Gastrocnemius medialis (tissue), 4 donors: ENCODE data around the gene PPM1G. TPM values are rescaled to one million over a fixed set of nuclear protein-coding genes. Genes with fewer than 3 reads are reported as not detected.
A peak's percentile ranks its signal among the peaks of the same experiment; 100 is the strongest.
"Not testable (repeated sequence)": the region's sequence is repeated elsewhere in the genome, so short reads cannot be mapped to it uniquely, and the experiment has no call there.

Source experiments
- ATAC-seq, 2 donors: fragments of 150-250 bp; one replicate each; pipeline ENCODE4 v1.9.1; 2016
- DNase-seq, 2 donors: peaks; one replicate each; pipeline ENCODE4 v3.0.0-alpha.2; 2019
- H3K27ac ChIP-seq, 4 donors: fragments of 200-600 bp; sonication (generic); 1 replicate in 1 of 4; 2 replicates in 3 of 4; pipeline ENCODE4 v1.5.1; 2016 to 2018; ENCODE audit warnings: mild to moderate bottlenecking in 2 of 4, moderate library complexity in 1 of 4
- H3K27me3 ChIP-seq, 3 donors: fragments of 200-600 bp; sonication (generic) in 2 of 3; 1 replicate in 1 of 3; 2 replicates in 2 of 3; pipeline versions ENCODE4 v1.5.1 to v1.6.0; 2016 to 2019; ENCODE audit warnings: mild to moderate bottlenecking in 1 of 3, moderate library complexity in 1 of 3
- H3K36me3 ChIP-seq, 2 donors: fragments of 200-600 bp; sonication (generic) in 1 of 2; one replicate each; pipeline ENCODE4 v1.5.1; 2017 to 2018
- H3K4me1 ChIP-seq, 2 donors: fragments of 200-600 bp; sonication (generic) in 1 of 2; one replicate each; pipeline ENCODE4 v1.5.1; 2016 to 2017; ENCODE audit warnings: mild to moderate bottlenecking in 2 of 2
- H3K4me3 ChIP-seq, 4 donors: fragments of 200-600 bp; sonication (generic) in 3 of 4; 1 replicate in 1 of 4; 2 replicates in 3 of 4; pipeline ENCODE4 v1.5.1; 2016 to 2019; ENCODE audit warnings: mild to moderate bottlenecking in 2 of 4
- H3K9me3 ChIP-seq, 3 donors: fragments of 200-600 bp; sonication (generic) in 2 of 3; 1 replicate in 1 of 3; 2 replicates in 2 of 3; pipeline ENCODE4 v1.5.1; 2016 to 2019
- CTCF ChIP-seq, 5 experiments: fragments of 450-650 bp in 3 of 5; fragments of 200-600 bp in 2 of 5; sonication (generic) in 2 of 5; IDR thresholded peaks in 4 of 5; conservative IDR thresholded peaks in 1 of 5; 1 replicate in 4 of 5; 2 replicates in 1 of 5; pipeline ENCODE4 v1.5.1; 2016 to 2019; ENCODE audit warnings: antibody characterized with exemption in 5 of 5, mild to moderate bottlenecking in 3 of 5, moderate library complexity in 3 of 5
- POLR2A ChIP-seq, 2 donors: fragments of 450-650 bp; IDR thresholded peaks; one replicate each; pipeline ENCODE4 v1.6.1; 2017; ENCODE audit warnings: antibody characterized with exemption in 2 of 2, mild to moderate bottlenecking in 2 of 2, moderate library complexity in 2 of 2
- in situ Hi-C, 4 donors: fragments of 200-750 bp; cut with MboI; loops; one replicate each; pipeline versions ENCODE4 v1.15.0 to v1.8.0; 2017; ENCODE audit warnings: low sequenced_read_pairs in 4 of 4
- intact Hi-C: fragments of 100-400 bp; cut with DNase I; formaldehyde crosslinking; loops from one replicate; pipeline ENCODE4 v1.15.1; 2023; ENCODE audit warnings: low total_unique reads
- total RNA-seq, 4 donors: library from RNA; depleted of rRNA; stranded (reverse); fragments of >200 nt; gene quantifications; one replicate each; pipeline versions ENCODE4 v1.1.0 to v1.2.3, GENCODE V29; 2016

The PPM1G gene
- total RNA-seq, 4 donors from 2014 or later = 47.2 to 111 (median 92.2) TPM

DNA sequence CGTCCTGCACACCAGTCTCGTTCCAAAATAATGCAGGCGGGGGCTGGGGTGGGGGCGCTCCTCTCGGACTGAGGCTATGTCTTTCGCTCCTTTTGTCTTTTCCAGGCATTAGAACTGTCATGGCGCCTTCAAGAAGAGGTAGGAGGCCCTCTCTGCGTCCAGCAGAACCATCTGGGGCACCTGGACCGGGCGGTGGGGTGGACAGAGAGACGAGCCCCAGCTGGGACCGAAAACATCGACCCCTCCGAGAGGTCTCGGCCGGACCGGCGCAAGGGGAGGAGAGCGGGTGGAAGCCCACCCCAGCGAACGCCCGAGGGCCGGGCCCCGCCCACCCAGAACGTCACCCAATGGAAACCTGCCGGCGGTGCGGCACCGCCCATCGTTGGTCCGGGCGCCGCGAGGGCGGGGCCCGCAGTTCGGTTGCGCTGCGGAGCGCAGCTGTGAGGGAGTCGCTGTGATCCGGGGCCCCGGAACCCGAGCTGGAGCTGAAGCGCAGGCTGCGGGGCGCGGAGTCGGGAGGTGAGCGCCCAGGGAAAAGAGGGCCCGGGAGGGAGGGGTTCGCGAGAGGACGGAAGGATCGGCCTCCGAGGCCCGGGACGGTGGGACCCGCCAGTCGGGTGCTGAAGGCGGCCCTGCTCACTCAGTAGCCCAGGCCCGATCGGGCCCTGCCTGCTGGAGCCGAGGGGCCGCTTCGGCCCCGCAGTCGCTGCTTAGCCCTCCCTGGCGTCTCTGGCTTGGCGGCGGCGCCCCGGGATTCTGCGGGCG lies 19.0 kb upstream of the PPM1G start, which contains the start of gene NRBP1:
Gene NRBP1, plus strand, starts transcription at position 419 of the 765 bp plus-strand sequence. CDS start 4,643 bp downstream, outside the sequence.
- intact Hi-C loops = loop anchor here (1.0 to 2.0 kb wide), 2 partner anchors 19 to 48 kb away; partner anchors contain the start of genes PPM1G and ZNF513
- peak; percentile 87 to 89 for DNase-seq
- Histone ChIP-seq H3K36me3 (peaks cover 0 to 4% of the 10 kb centered on the region in 2 donors), H3K4me3 (peak within 1 kb of the TSS; percentile 81 to 100 (median 98)), H3K4me1 (peaks cover 34 to 43% of the 10 kb centered on the region in 2 donors), H3K27me3 (no peaks in the 10 kb centered on the region), H3K27ac (peak within 1 kb of the TSS; percentile 93 to 100 (median 100)), H3K9me3 (no peaks in the 10 kb centered on the region)
- TF ChIP-seq CTCF (IDR thresholded peaks at IDR 0.05 in 4 of 5, conservative IDR thresholded peaks at IDR 0.05 in 1 of 5) (no peak), POLR2A (IDR thresholded peaks at IDR 0.05) (peak; percentile 94 to 97)
- in situ Hi-C loops = no loop called here
- ATAC-seq = peak; percentile 88 to 89

GRCh38 chr2:27427863-27428212 lies 18.4 kb upstream of the PPM1G start:
- no peak for DNase-seq
- in situ Hi-C loops = no loop called here
- H3K27ac ChIP-seq = peak overlapping the region; percentile 93 to 100 (median 100)
- H3K4me3 ChIP-seq = peak overlapping the region; percentile 81 to 100 (median 98)
- H3K4me1 ChIP-seq = peaks cover 33 to 39% of the 10 kb centered on the region in 2 donors
- intact Hi-C loops = loop anchor here (1.0 to 2.0 kb wide), 2 partner anchors 19 to 47 kb away; partner anchors contain the start of genes PPM1G and ZNF513
- TF ChIP-seq POLR2A (IDR thresholded peaks at IDR 0.05) = no peak
- TF ChIP-seq CTCF (IDR thresholded peaks at IDR 0.05 in 4 of 5, conservative IDR thresholded peaks at IDR 0.05 in 1 of 5) = no peak
- ATAC-seq = no peak
- H3K27me3 ChIP-seq = no peaks in the 10 kb centered on the region
- H3K9me3 ChIP-seq = no peaks in the 10 kb centered on the region
- no peaks in the 10 kb centered on the region for H3K36me3 ChIP-seq

- H3K4me3 ChIP-seq, intact Hi-C loops, H3K27me3 ChIP-seq, ATAC-seq, H3K9me3 ChIP-seq, in situ Hi-C loops, H3K36me3 ChIP-seq, DNase-seq, H3K27ac ChIP-seq: not testable (repeated sequence)
- peaks cover 12 to 15% of the 10 kb centered on the region in 2 donors for H3K4me1 ChIP-seq
These were observed 15.6 kb upstream of the PPM1G start for GRCh38 chr2:27425039-27425438.

- H3K27me3 ChIP-seq = no peaks in the 10 kb centered on the region
- intact Hi-C loops (no loop called here), in situ Hi-C loops (no loop called here)
- DNase-seq = no peak
- no peak overlapping the region for H3K4me3 ChIP-seq
- no peak for ATAC-seq
- H3K4me1 ChIP-seq = peaks cover 5 to 7% of the 10 kb centered on the region in 2 donors
- no peak overlapping the region for H3K27ac ChIP-seq
- H3K36me3 ChIP-seq = no peaks in the 10 kb centered on the region
- no peaks in the 10 kb centered on the region for H3K9me3 ChIP-seq
- TF ChIP-seq CTCF (IDR thresholded peaks at IDR 0.05 in 4 of 5, conservative IDR thresholded peaks at IDR 0.05 in 1 of 5) (no peak), POLR2A (IDR thresholded peaks at IDR 0.05) (no peak)
These were observed 13.6 kb upstream of the PPM1G start for GRCh38 chr2:27422958-27423357.

DNA sequence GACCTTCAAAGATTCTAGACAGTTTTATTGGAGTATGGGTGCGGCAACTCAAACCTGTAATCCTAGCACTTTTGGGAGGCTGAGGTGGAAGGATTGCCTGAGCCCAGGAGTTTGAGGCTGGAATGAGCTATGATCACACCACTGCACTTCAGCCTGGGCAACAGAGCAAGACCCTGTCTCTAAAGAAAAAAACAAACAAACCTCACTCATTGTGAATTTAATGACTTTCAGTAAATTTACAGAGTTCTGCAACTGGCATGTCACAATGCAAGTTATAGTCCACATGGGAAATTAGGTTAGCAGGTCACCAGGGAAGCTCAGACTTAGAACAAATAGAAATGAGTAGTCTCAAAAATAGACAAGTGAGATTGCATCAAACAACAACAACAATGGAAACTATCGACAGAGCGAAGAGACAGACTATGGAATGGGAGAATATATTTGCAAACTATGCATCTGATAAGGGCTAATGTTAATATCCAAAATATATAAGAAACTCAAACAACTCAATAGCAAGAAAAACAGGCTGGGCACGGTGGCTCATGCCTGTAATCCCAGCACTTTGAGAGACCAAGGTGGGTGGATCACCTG lies 12.4 kb upstream of the PPM1G start:
- no peak for ATAC-seq
- H3K4me1 ChIP-seq = no peaks in the 10 kb centered on the region
- no peaks in the 10 kb centered on the region for H3K27me3 ChIP-seq
- no peak for TF ChIP-seq CTCF (IDR thresholded peaks at IDR 0.05 in 4 of 5, conservative IDR thresholded peaks at IDR 0.05 in 1 of 5)
- no peak for TF ChIP-seq POLR2A (IDR thresholded peaks at IDR 0.05)
- in situ Hi-C loops (no loop called here), intact Hi-C loops (no loop called here)
- no peak for DNase-seq
- no peaks in the 10 kb centered on the region for H3K36me3 ChIP-seq
- no peak overlapping the region for H3K4me3 ChIP-seq
- no peak overlapping the region for H3K27ac ChIP-seq
- no peaks in the 10 kb centered on the region for H3K9me3 ChIP-seq
